GM21529 (cell line): Measurements from ENCODE around the gene PPHLN1.

ENCODE experiments used
- ATAC-seq: cut with Tn5 transposase; IDR thresholded peaks from one replicate; pipeline ENCODE4 v1.9.1; 2021; ENCODE audit not compliant: unreplicated experiment

PPHLN1 gene

GRCh38 chr12:42475106-42475505 lies 149.1 kb downstream of the PPHLN1 start:
- peak; percentile 43 for ATAC-seq

- no peak for ATAC-seq
Observed at GRCh38 chr12:42477941-42478340, 152.0 kb downstream of the PPHLN1 start.

GRCh38 chr12:42481368-42481767 lies 155.4 kb downstream of the PPHLN1 start:
- no peak for ATAC-seq

- ATAC-seq: no peak
Observed at GRCh38 chr12:42482041-42482747, 156.2 kb downstream of the PPHLN1 start.

GRCh38 chr12:42482748-42483520 lies 157.0 kb downstream of the PPHLN1 start:
- ATAC-seq: peak; percentile 75

GRCh38 chr12:42483521-42483790 lies 157.5 kb downstream of the PPHLN1 start:
- peak; percentile 36 for ATAC-seq

GRCh38 chr12:42484996-42485395 lies 159.0 kb downstream of the PPHLN1 start:
- ATAC-seq: no peak

GRCh38 chr12:42485823-42486222 lies 159.9 kb downstream of the PPHLN1 start:
- ATAC-seq: no peak

GRCh38 chr12:42486407-42486806 lies 160.4 kb downstream of the PPHLN1 start:
- no peak for ATAC-seq

- no peak for ATAC-seq
Observed at GRCh38 chr12:42490261-42490842, 164.4 kb downstream of the PPHLN1 start.
